SK-N-SH treated with all-trans-retinoic acid at 6 μM for 48 hours (cell line): Measurements from ENCODE around the gene ALPG.

Experiments
- ARNTL ChIP-seq: fragments of 450-650 bp; formaldehyde crosslinking; IDR thresholded peaks from 2 replicates; pipeline ENCODE4 v1.5.0; 2020; ENCODE audit warnings: low read depth, mild to moderate bottlenecking, moderate library complexity, borderline replicate concordance
- CREB5 ChIP-seq: fragments of 250-450 bp; sonication (Bioruptor Pico); IDR thresholded peaks from 2 replicates; pipeline ENCODE4 v1.5.1; 2020; ENCODE audit warnings: low read depth, mild to moderate bottlenecking, moderate library complexity
- CSDC2 ChIP-seq: fragments of 250-450 bp; sonication (Bioruptor Pico); IDR thresholded peaks from 2 replicates; pipeline ENCODE4 v1.5.0; 2020; ENCODE audit warnings: mild to moderate bottlenecking, moderate library complexity
- PATZ1 ChIP-seq: fragments of 250-450 bp; sonication (Bioruptor Pico); IDR thresholded peaks from 2 replicates; pipeline ENCODE4 v1.8.0; 2020; ENCODE audit warnings: mild to moderate bottlenecking, moderate library complexity, borderline replicate concordance
- PPARA ChIP-seq: fragments of 250-450 bp; sonication (Bioruptor Pico); IDR thresholded peaks from 2 replicates; pipeline ENCODE4 v1.5.0; 2020; ENCODE audit warnings: mild to moderate bottlenecking, borderline replicate concordance
- RARB ChIP-seq: fragments of 250-450 bp; sonication (Bioruptor Pico); IDR thresholded peaks from 2 replicates; pipeline ENCODE4 v1.8.0; 2021; ENCODE audit warnings: mild to moderate bottlenecking, moderate library complexity
- TCF4 ChIP-seq: fragments of 250-450 bp; sonication (Bioruptor Pico); IDR thresholded peaks from 2 replicates; pipeline ENCODE4 v1.8.0; 2021; ENCODE audit warnings: mild to moderate bottlenecking, moderate library complexity, borderline replicate concordance
- TSHZ2 ChIP-seq: fragments of 250-450 bp; sonication (Bioruptor Pico); IDR thresholded peaks from 2 replicates; pipeline ENCODE4 v1.5.0; 2020; ENCODE audit warnings: mild to moderate bottlenecking, moderate library complexity
- ZFP3 ChIP-seq: fragments of 250-450 bp; sonication (Bioruptor Pico); IDR thresholded peaks from 2 replicates; pipeline ENCODE4 v1.5.0; 2020; ENCODE audit warnings: mild to moderate bottlenecking, moderate library complexity
- ZFP30 ChIP-seq: fragments of 450-650 bp; formaldehyde crosslinking; IDR thresholded peaks from 2 replicates; pipeline ENCODE4 v1.5.0; 2022; ENCODE audit warnings: mild to moderate bottlenecking, moderate library complexity
- ZNF565 ChIP-seq: fragments of 450-650 bp; formaldehyde crosslinking; conservative IDR thresholded peaks from 2 replicates; pipeline ENCODE4 v1.5.0; 2020; ENCODE audit warnings: low read depth, mild to moderate bottlenecking, moderate library complexity
- ZNF70 ChIP-seq: fragments of 450-650 bp; formaldehyde crosslinking; IDR thresholded peaks from 2 replicates; pipeline ENCODE4 v1.5.0; 2020; ENCODE audit warnings: mild to moderate bottlenecking, moderate library complexity
- TF ChIP-seq, protein P1 (sequence below): fragments of 250-450 bp; sonication (Bioruptor Pico); IDR thresholded peaks from 2 replicates; pipeline ENCODE4 v1.5.1; 2021; ENCODE audit warnings: mild to moderate bottlenecking, moderate library complexity
- TF ChIP-seq, protein P2 (sequence below): fragments of 250-450 bp; sonication (Bioruptor Pico); IDR thresholded peaks from 2 replicates; pipeline ENCODE4 v1.8.0; 2021; ENCODE audit warnings: low read depth, mild to moderate bottlenecking, moderate library complexity, borderline replicate concordance

- no peak for TF ChIP-seq CREB5 (CRISPR knock-in tag)
- TF ChIP-seq ZNF565 (CRISPR knock-in tag), result no peak
- TF ChIP-seq CSDC2 (CRISPR knock-in tag), result no peak
- TF ChIP-seq PATZ1 (CRISPR knock-in tag), result no peak
- no peak for TF ChIP-seq TSHZ2 (CRISPR knock-in tag)
- TF ChIP-seq TCF4 (CRISPR knock-in tag), result no peak
- TF ChIP-seq, protein P1, sequence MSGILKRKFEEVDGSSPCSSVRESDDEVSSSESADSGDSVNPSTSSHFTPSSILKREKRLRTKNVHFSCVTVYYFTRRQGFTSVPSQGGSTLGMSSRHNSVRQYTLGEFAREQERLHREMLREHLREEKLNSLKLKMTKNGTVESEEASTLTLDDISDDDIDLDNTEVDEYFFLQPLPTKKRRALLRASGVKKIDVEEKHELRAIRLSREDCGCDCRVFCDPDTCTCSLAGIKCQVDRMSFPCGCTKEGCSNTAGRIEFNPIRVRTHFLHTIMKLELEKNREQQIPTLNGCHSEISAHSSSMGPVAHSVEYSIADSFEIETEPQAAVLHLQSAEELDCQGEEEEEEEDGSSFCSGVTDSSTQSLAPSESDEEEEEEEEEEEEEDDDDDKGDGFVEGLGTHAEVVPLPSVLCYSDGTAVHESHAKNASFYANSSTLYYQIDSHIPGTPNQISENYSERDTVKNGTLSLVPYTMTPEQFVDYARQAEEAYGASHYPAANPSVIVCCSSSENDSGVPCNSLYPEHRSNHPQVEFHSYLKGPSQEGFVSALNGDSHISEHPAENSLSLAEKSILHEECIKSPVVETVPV, result no peak
- no peak for TF ChIP-seq ZNF70
- no peak for TF ChIP-seq RARB
- TF ChIP-seq, protein P2, sequence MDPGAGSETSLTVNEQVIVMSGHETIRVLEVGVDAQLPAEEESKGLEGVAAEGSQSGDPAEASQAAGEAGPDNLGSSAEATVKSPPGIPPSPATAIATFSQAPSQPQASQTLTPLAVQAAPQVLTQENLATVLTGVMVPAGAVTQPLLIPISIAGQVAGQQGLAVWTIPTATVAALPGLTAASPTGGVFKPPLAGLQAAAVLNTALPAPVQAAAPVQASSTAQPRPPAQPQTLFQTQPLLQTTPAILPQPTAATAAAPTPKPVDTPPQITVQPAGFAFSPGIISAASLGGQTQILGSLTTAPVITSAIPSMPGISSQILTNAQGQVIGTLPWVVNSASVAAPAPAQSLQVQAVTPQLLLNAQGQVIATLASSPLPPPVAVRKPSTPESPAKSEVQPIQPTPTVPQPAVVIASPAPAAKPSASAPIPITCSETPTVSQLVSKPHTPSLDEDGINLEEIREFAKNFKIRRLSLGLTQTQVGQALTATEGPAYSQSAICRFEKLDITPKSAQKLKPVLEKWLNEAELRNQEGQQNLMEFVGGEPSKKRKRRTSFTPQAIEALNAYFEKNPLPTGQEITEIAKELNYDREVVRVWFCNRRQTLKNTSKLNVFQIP, result no peak
- TF ChIP-seq ARNTL (CRISPR knock-in tag), result no peak
- TF ChIP-seq ZFP3 (CRISPR knock-in tag), result no peak
- TF ChIP-seq ZFP30 (CRISPR knock-in tag), result no peak
- TF ChIP-seq PPARA (CRISPR knock-in tag), result no peak
These were observed 18.2 kb upstream of the ALPG start for GRCh38 chr2:232388324-232388891.
